Right lobe of liver (tissue), 4 donors: ENCODE measurements around the gene PRDM7.
"Not testable (repeated sequence)": the region's sequence is repeated elsewhere in the genome, so short reads cannot be mapped to it uniquely, and the experiment has no call there.

ENCODE experiments used
- POLR2A ChIP-seq: fragments of 450-650 bp; IDR thresholded peaks from one replicate; pipeline ENCODE4 v1.6.1; 2017; ENCODE audit warnings: antibody characterized with exemption, mild to moderate bottlenecking
- TF ChIP-seq, protein P1 (sequence below), 4 donors: fragments of 200-600 bp in 3 of 4; fragments of 450-650 bp in 1 of 4; IDR thresholded peaks; one replicate each; pipeline versions ENCODE4 v1.5.1 to v1.8.0; 2016 to 2022; ENCODE audit warnings: antibody characterized with exemption in 4 of 4, mild to moderate bottlenecking in 2 of 4
- donor health status: DM: no; HTN: no; CAD: no.
- donor health status: DM: no; HTN: no; CAD: no.
- donor health status: DM: no; HTN: yes; CAD: no.

DNA sequence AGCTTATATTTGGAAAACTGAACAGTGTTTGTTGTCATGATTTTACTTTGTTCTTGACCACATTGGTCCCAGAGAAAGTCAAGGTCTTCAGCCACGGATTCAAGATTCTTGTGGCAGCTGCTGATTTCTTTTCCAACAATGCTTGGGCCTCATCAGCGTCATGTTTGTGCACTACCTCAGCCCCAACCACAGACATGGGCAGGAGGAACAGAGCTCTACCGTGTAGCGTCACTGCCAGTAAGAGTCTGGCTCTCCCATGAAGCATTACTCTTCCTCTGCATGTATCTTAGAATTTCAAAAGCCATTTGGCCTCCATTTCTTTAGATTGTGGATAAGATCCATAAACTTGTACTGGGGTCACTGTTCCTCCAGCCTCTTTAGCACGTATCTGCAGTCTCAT is 23.1 kb upstream of the PRDM7 start:
- TF ChIP-seq, protein P1, sequence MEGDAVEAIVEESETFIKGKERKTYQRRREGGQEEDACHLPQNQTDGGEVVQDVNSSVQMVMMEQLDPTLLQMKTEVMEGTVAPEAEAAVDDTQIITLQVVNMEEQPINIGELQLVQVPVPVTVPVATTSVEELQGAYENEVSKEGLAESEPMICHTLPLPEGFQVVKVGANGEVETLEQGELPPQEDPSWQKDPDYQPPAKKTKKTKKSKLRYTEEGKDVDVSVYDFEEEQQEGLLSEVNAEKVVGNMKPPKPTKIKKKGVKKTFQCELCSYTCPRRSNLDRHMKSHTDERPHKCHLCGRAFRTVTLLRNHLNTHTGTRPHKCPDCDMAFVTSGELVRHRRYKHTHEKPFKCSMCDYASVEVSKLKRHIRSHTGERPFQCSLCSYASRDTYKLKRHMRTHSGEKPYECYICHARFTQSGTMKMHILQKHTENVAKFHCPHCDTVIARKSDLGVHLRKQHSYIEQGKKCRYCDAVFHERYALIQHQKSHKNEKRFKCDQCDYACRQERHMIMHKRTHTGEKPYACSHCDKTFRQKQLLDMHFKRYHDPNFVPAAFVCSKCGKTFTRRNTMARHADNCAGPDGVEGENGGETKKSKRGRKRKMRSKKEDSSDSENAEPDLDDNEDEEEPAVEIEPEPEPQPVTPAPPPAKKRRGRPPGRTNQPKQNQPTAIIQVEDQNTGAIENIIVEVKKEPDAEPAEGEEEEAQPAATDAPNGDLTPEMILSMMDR (IDR thresholded peaks at IDR 0.05) = not testable (repeated sequence)
- TF ChIP-seq POLR2A = not testable (repeated sequence)
